ENCODE measurements around the gene TLL2. TPM values are rescaled to one million over a fixed set of nuclear protein-coding genes. Genes with fewer than 3 reads are reported as not detected.

TLL2 gene
- total and polyA plus RNA-seq, 3 experiments from 2014 or later, result 0.09 TPM; not detected in 2

GRCh38 chr10:96344178-96344577, 169.5 kb downstream of the TLL2 start:
- CTCF ChIA-PET, result no interaction called here

GRCh38 chr10:96342402-96342801, 171.3 kb downstream of the TLL2 start:
- Mint-ChIP-seq H3K36me3 (peaks cover 0 to 4% (median 0%) of the 10 kb centered on the region in 3 donors), H3K27ac (no peak overlapping the region), H3K4me3 (no peak overlapping the region), H3K9me3 (peaks cover 3 to 11% (median 9%) of the 10 kb centered on the region in 5 donors), H3K4me1 (no peaks in the 10 kb centered on the region), H3K27me3 (peaks cover 17 to 20% of the 10 kb centered on the region in 2 donors)
- Histone ChIP-seq H3K4me3 (ENCODE audit: low read length) (no peak overlapping the region), H3K27ac (ENCODE audit: low read depth, low read length) (no peak overlapping the region), H3K4me1 (ENCODE audit: insufficient read depth, low read length) (no peaks in the 10 kb centered on the region), H3K9me3 (ENCODE audit: low read length) (no peaks in the 10 kb centered on the region), H3K27me3 (ENCODE audit: insufficient read depth, low read length, poor library complexity, severe bottlenecking) (no peaks in the 10 kb centered on the region), H3K36me3 (ENCODE audit: insufficient read depth, low read length) (no peaks in the 10 kb centered on the region)
- DNase-seq, result no peak
- ChIA-PET POLR2A (no interaction called here), CTCF (no interaction called here)

More at GRCh38 chr10:96344178-96344577, 169.5 kb downstream of the TLL2 start:
- Histone ChIP-seq H3K4me1 (ENCODE audit: insufficient read depth, low read length) (no peaks in the 10 kb centered on the region), H3K4me3 (ENCODE audit: low read length) (no peak overlapping the region), H3K27ac (ENCODE audit: low read depth, low read length) (no peak overlapping the region), H3K36me3 (ENCODE audit: insufficient read depth, low read length) (no peaks in the 10 kb centered on the region), H3K9me3 (ENCODE audit: low read length) (no peaks in the 10 kb centered on the region), H3K27me3 (ENCODE audit: insufficient read depth, low read length, poor library complexity, severe bottlenecking) (no peaks in the 10 kb centered on the region)
- H3K27me3 Mint-ChIP-seq, result peaks cover 17 to 30% of the 10 kb centered on the region in 2 donors
- no peaks in the 10 kb centered on the region for H3K4me1 Mint-ChIP-seq
- peaks cover 3 to 11% (median 9%) of the 10 kb centered on the region in 5 donors for H3K9me3 Mint-ChIP-seq
- no peak overlapping the region for H3K27ac Mint-ChIP-seq
- H3K36me3 Mint-ChIP-seq, result peaks cover 0 to 4% (median 0%) of the 10 kb centered on the region in 3 donors
- no peak overlapping the region for H3K4me3 Mint-ChIP-seq
- POLR2A ChIA-PET, result no interaction called here
- no peak for DNase-seq

- no peaks in the 10 kb centered on the region for H3K9me3 ChIP-seq (ENCODE audit: low read length)
- H3K4me3 ChIP-seq (ENCODE audit: low read length), result no peak overlapping the region
- Mint-ChIP-seq H3K9me3 (peaks cover 2 to 11% (median 8%) of the 10 kb centered on the region in 5 donors), H3K36me3 (peaks cover 0 to 4% (median 0%) of the 10 kb centered on the region in 3 donors), H3K27ac (no peak overlapping the region), H3K4me1 (no peaks in the 10 kb centered on the region), H3K27me3 (peaks cover 12 to 19% of the 10 kb centered on the region in 2 donors), H3K4me3 (no peak overlapping the region)
- CTCF ChIA-PET, result interaction anchor here (1.7 kb wide), 1 partner anchor 325 kb away, joined by 4 read pairs; no protein-coding TSS in a partner anchor
- H3K36me3 ChIP-seq (ENCODE audit: insufficient read depth, low read length), result no peaks in the 10 kb centered on the region
- no peak for DNase-seq
- H3K4me1 ChIP-seq (ENCODE audit: insufficient read depth, low read length), result no peaks in the 10 kb centered on the region
- H3K27me3 ChIP-seq (ENCODE audit: insufficient read depth, low read length, poor library complexity, severe bottlenecking), result no peaks in the 10 kb centered on the region
- no peak overlapping the region for H3K27ac ChIP-seq (ENCODE audit: low read depth, low read length)
- POLR2A ChIA-PET, result no interaction called here
Measured at GRCh38 chr10:96341219-96342182, 172.2 kb downstream of the TLL2 start.

- Mint-ChIP-seq H3K27ac (no peak overlapping the region), H3K9me3 (peaks cover 0 to 5% (median 0%) of the 10 kb centered on the region in 5 donors)
Measured at GRCh38 chr10:96339956-96340904, 173.5 kb downstream of the TLL2 start.

GRCh38 chr10:96339383-96339782, 174.3 kb downstream of the TLL2 start:
- Mint-ChIP-seq H3K27me3 (peaks cover 6 to 21% of the 10 kb centered on the region in 2 donors), H3K27ac (no peak overlapping the region), H3K9me3 (no peaks in the 10 kb centered on the region), H3K4me3 (no peak overlapping the region), H3K36me3 (no peaks in the 10 kb centered on the region), H3K4me1 (no peaks in the 10 kb centered on the region)
- Histone ChIP-seq H3K27me3 (ENCODE audit: insufficient read depth, low read length, poor library complexity, severe bottlenecking) (no peaks in the 10 kb centered on the region), H3K36me3 (ENCODE audit: insufficient read depth, low read length) (no peaks in the 10 kb centered on the region), H3K27ac (ENCODE audit: low read depth, low read length) (no peak overlapping the region), H3K4me3 (ENCODE audit: low read length) (no peak overlapping the region), H3K9me3 (ENCODE audit: low read length) (no peaks in the 10 kb centered on the region), H3K4me1 (ENCODE audit: insufficient read depth, low read length) (peaks cover under 1% of the 10 kb centered on the region)
- ChIA-PET POLR2A (no interaction called here), CTCF (interaction anchor here (1.6 to 3.7 kb wide), 3 partner anchors 10 to 646 kb away, joined by 3 to 14 read pairs (median 8); partner anchors contain the start of gene TCTN3)
- DNase-seq, result no peak

More at GRCh38 chr10:96339956-96340904, 173.5 kb downstream of the TLL2 start:
- H3K4me1 ChIP-seq (ENCODE audit: insufficient read depth, low read length), result no peaks in the 10 kb centered on the region
- H3K27ac ChIP-seq (ENCODE audit: low read depth, low read length), result no peak overlapping the region
- no peak overlapping the region for H3K4me3 ChIP-seq (ENCODE audit: low read length)
- Mint-ChIP-seq H3K4me1 (no peaks in the 10 kb centered on the region), H3K36me3 (no peaks in the 10 kb centered on the region), H3K27me3 (peaks cover 7 to 17% of the 10 kb centered on the region in 2 donors), H3K4me3 (no peak overlapping the region)
- H3K27me3 ChIP-seq (ENCODE audit: insufficient read depth, low read length, poor library complexity, severe bottlenecking), result no peaks in the 10 kb centered on the region
- CTCF ChIA-PET, result interaction anchor here (1.6 to 3.7 kb wide), 4 partner anchors 11 to 647 kb away, joined by 3 to 14 read pairs (median 6); partner anchors contain the start of gene TCTN3
- no peaks in the 10 kb centered on the region for H3K9me3 ChIP-seq (ENCODE audit: low read length)
- DNase-seq, result peak in 4 of 5 donors; percentile 14 to 62 (median 33)
- H3K36me3 ChIP-seq (ENCODE audit: insufficient read depth, low read length), result no peaks in the 10 kb centered on the region
- POLR2A ChIA-PET, result no interaction called here

- Mint-ChIP-seq H3K36me3 (no peaks in the 10 kb centered on the region), H3K4me1 (peaks cover under 1 to 4% (median 4%) of the 10 kb centered on the region in 3 donors), H3K9me3 (no peaks in the 10 kb centered on the region), H3K27ac (no peak overlapping the region), H3K27me3 (peaks cover 7 to 27% of the 10 kb centered on the region in 2 donors), H3K4me3 (no peak overlapping the region)
- ChIA-PET CTCF (interaction anchor here (1.0 to 3.7 kb wide), 5 partner anchors 9 to 645 kb away, joined by 3 to 14 read pairs (median 4); partner anchors contain the start of gene TCTN3), POLR2A (no interaction called here)
- Histone ChIP-seq H3K9me3 (ENCODE audit: low read length) (no peaks in the 10 kb centered on the region), H3K36me3 (ENCODE audit: insufficient read depth, low read length) (no peaks in the 10 kb centered on the region), H3K27me3 (ENCODE audit: insufficient read depth, low read length, poor library complexity, severe bottlenecking) (no peaks in the 10 kb centered on the region), H3K27ac (ENCODE audit: low read depth, low read length) (no peak overlapping the region), H3K4me1 (ENCODE audit: insufficient read depth, low read length) (peaks cover 7% of the 10 kb centered on the region), H3K4me3 (ENCODE audit: low read length) (no peak overlapping the region)
- no peak for DNase-seq
Measured at GRCh38 chr10:96338279-96338925, 175.3 kb downstream of the TLL2 start.

- H3K4me3 Mint-ChIP-seq, result no peak overlapping the region
- no peaks in the 10 kb centered on the region for H3K9me3 Mint-ChIP-seq
- no peaks in the 10 kb centered on the region for H3K36me3 ChIP-seq (ENCODE audit: insufficient read depth, low read length)
- no peaks in the 10 kb centered on the region for H3K27me3 ChIP-seq (ENCODE audit: insufficient read depth, low read length, poor library complexity, severe bottlenecking)
- H3K27ac Mint-ChIP-seq, result peak overlapping the region in 1 of 8 donors; percentile 64
- no peak overlapping the region for H3K4me3 ChIP-seq (ENCODE audit: low read length)
- no peaks in the 10 kb centered on the region for H3K36me3 Mint-ChIP-seq
- peaks cover 7 to 15% (median 11%) of the 10 kb centered on the region in 3 donors for H3K4me1 Mint-ChIP-seq
- CTCF ChIA-PET, result interaction anchor here (1.3 to 3.7 kb wide), 2 partner anchors 32 to 320 kb away, joined by 4 to 14 read pairs; no protein-coding TSS in a partner anchor
- POLR2A ChIA-PET, result no interaction called here
- peaks cover 17% of the 10 kb centered on the region for H3K4me1 ChIP-seq (ENCODE audit: insufficient read depth, low read length)
- no peaks in the 10 kb centered on the region for H3K9me3 ChIP-seq (ENCODE audit: low read length)
- no peak overlapping the region for H3K27ac ChIP-seq (ENCODE audit: low read depth, low read length)
- H3K27me3 Mint-ChIP-seq, result peaks cover 9 to 32% of the 10 kb centered on the region in 2 donors
- DNase-seq, result no peak
Measured at GRCh38 chr10:96337106-96337505, 176.6 kb downstream of the TLL2 start.

Measured in CD8-positive, alpha-beta memory T cell (primary cell).